ENCODE measurements around the gene GNB1L.

DNA sequence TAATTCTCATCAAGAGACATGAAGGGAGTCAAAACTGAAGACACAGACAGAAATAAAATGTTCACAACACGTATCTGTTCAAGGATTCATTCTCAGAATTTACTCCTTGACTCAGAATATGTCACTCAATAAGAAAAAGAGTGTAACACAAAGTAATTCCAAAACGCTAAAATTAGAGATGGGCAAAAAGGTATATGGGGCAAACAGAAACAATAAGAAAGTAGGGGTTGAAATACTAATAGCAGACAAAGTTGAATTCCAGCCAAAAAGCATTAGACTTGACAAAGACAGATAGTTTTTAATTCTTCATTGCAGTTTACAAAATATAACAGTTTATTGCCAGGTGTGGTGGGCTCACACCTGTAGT lies 26.7 kb downstream of the GNB1L start:
- TF ChIP-seq, protein P1, sequence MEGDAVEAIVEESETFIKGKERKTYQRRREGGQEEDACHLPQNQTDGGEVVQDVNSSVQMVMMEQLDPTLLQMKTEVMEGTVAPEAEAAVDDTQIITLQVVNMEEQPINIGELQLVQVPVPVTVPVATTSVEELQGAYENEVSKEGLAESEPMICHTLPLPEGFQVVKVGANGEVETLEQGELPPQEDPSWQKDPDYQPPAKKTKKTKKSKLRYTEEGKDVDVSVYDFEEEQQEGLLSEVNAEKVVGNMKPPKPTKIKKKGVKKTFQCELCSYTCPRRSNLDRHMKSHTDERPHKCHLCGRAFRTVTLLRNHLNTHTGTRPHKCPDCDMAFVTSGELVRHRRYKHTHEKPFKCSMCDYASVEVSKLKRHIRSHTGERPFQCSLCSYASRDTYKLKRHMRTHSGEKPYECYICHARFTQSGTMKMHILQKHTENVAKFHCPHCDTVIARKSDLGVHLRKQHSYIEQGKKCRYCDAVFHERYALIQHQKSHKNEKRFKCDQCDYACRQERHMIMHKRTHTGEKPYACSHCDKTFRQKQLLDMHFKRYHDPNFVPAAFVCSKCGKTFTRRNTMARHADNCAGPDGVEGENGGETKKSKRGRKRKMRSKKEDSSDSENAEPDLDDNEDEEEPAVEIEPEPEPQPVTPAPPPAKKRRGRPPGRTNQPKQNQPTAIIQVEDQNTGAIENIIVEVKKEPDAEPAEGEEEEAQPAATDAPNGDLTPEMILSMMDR (IDR thresholded peaks at IDR 0.05; ENCODE audit: poor library complexity, severe bottlenecking), result no peak
- TF ChIP-seq TAF1 (IDR thresholded peaks at IDR 0.05; ENCODE audit: low read depth), result no peak
- TF ChIP-seq, protein P2, sequence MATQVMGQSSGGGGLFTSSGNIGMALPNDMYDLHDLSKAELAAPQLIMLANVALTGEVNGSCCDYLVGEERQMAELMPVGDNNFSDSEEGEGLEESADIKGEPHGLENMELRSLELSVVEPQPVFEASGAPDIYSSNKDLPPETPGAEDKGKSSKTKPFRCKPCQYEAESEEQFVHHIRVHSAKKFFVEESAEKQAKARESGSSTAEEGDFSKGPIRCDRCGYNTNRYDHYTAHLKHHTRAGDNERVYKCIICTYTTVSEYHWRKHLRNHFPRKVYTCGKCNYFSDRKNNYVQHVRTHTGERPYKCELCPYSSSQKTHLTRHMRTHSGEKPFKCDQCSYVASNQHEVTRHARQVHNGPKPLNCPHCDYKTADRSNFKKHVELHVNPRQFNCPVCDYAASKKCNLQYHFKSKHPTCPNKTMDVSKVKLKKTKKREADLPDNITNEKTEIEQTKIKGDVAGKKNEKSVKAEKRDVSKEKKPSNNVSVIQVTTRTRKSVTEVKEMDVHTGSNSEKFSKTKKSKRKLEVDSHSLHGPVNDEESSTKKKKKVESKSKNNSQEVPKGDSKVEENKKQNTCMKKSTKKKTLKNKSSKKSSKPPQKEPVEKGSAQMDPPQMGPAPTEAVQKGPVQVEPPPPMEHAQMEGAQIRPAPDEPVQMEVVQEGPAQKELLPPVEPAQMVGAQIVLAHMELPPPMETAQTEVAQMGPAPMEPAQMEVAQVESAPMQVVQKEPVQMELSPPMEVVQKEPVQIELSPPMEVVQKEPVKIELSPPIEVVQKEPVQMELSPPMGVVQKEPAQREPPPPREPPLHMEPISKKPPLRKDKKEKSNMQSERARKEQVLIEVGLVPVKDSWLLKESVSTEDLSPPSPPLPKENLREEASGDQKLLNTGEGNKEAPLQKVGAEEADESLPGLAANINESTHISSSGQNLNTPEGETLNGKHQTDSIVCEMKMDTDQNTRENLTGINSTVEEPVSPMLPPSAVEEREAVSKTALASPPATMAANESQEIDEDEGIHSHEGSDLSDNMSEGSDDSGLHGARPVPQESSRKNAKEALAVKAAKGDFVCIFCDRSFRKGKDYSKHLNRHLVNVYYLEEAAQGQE (IDR thresholded peaks at IDR 0.05; ENCODE audit: borderline replicate concordance), result no peak
- no peak for TF ChIP-seq EP300 (conservative IDR thresholded peaks at IDR 0.05; ENCODE audit: poor library complexity, severe bottlenecking)
- TF ChIP-seq EZH2 (IDR thresholded peaks at IDR 0.05; ENCODE audit: borderline replicate concordance, insufficient read depth, low read length, poor library complexity, severe bottlenecking), result no peak
